ENCODE results near the gene PCK2.

GRCh38 chr14:24076302-24076601 lies 17.9 kb upstream of the PCK2 start:
- no peak for TF ChIP-seq EP300 (IDR thresholded peaks at IDR 0.05)
- TF ChIP-seq, protein P1, sequence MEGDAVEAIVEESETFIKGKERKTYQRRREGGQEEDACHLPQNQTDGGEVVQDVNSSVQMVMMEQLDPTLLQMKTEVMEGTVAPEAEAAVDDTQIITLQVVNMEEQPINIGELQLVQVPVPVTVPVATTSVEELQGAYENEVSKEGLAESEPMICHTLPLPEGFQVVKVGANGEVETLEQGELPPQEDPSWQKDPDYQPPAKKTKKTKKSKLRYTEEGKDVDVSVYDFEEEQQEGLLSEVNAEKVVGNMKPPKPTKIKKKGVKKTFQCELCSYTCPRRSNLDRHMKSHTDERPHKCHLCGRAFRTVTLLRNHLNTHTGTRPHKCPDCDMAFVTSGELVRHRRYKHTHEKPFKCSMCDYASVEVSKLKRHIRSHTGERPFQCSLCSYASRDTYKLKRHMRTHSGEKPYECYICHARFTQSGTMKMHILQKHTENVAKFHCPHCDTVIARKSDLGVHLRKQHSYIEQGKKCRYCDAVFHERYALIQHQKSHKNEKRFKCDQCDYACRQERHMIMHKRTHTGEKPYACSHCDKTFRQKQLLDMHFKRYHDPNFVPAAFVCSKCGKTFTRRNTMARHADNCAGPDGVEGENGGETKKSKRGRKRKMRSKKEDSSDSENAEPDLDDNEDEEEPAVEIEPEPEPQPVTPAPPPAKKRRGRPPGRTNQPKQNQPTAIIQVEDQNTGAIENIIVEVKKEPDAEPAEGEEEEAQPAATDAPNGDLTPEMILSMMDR (IDR thresholded peaks at IDR 0.05), result no peak
